Small intestine (tissue), 7 donors: ENCODE data around the gene TYRO3. TPM values are rescaled to one million over a fixed set of nuclear protein-coding genes. Genes with fewer than 3 reads are reported as not detected.
"Not testable (repeated sequence)": the region's sequence is repeated elsewhere in the genome, so short reads cannot be mapped to it uniquely, and the experiment has no call there.

Source experiments
- DNase-seq, 2 donors: peaks; one replicate each; pipeline versions ENCODE4 v3.0.0 to v3.0.0-alpha.2; 2013
- FAIRE-seq: peaks from 2 replicates; lab custom pipeline; 2012; peaks lifted over from hg19 to GRCh38; lab: Jason Lieb, UNC
- H3K27ac ChIP-seq, 3 donors: one replicate each; pipeline ENCODE4 v1.5.1; 2013; ENCODE audit warnings: low read length in 2 of 3, mild to moderate bottlenecking in 2 of 3, control low read depth in 1 of 3, inconsistent platforms in 1 of 3, low read depth in 1 of 3, moderate library complexity in 1 of 3
- H3K27me3 ChIP-seq, 3 donors: one replicate each; pipeline ENCODE4 v1.6.1; 2013; ENCODE audit warnings: low read length in 3 of 3, inconsistent platforms in 1 of 3; ENCODE audit not compliant: control insufficient read depth in 3 of 3, insufficient read depth in 3 of 3
- H3K36me3 ChIP-seq, 3 donors: one replicate each; pipeline ENCODE4 v1.6.1; 2013; ENCODE audit warnings: low read length in 3 of 3, inconsistent platforms in 1 of 3, low read depth in 1 of 3, mild to moderate bottlenecking in 1 of 3, moderate library complexity in 1 of 3; ENCODE audit not compliant: control insufficient read depth in 3 of 3, insufficient read depth in 2 of 3
- H3K4me1 ChIP-seq, 3 donors: one replicate each; pipeline ENCODE4 v1.6.1; 2013; ENCODE audit warnings: low read length in 2 of 3, inconsistent platforms in 1 of 3, low read depth in 1 of 3, mild to moderate bottlenecking in 1 of 3, moderate library complexity in 1 of 3; ENCODE audit not compliant: control insufficient read depth in 3 of 3, insufficient read depth in 2 of 3
- H3K4me3 ChIP-seq, 3 donors: one replicate each; pipeline ENCODE4 v1.5.1; 2013; ENCODE audit warnings: low read length in 3 of 3, control low read depth in 1 of 3, inconsistent platforms in 1 of 3, low read depth in 1 of 3, mild to moderate bottlenecking in 1 of 3, moderate library complexity in 1 of 3
- H3K9me3 ChIP-seq, 2 donors: one replicate each; pipeline ENCODE4 v1.6.1; 2013; ENCODE audit warnings: low read depth in 1 of 2, low read length in 1 of 2; ENCODE audit not compliant: control insufficient read depth in 2 of 2, insufficient read depth in 1 of 2
- WGBS, 3 donors: extraction: QIAGEN DNeasy Blood & Tissue Kit; methylation state at CpG; one replicate each; pipeline ENCODE4 v1.1.7; 2013; 5-methylcytosine and 5-hydroxymethylcytosine counted together
- polyA plus RNA-seq, 4 donors: library from polyadenylated mRNA; stranded (reverse) in 3 of 4; unstranded in 1 of 4; fragments of 200-250 nt in 3 of 4; fragments of 120-200 nt in 1 of 4; gene quantifications; one replicate each; pipeline versions ENCODE4 v1.2.1 to v1.2.3, GENCODE V29; 2013
- donor health status: healthy with polysubstance abuse.
- donor health status: control.
- donor health status: control.
- donor health status: Bipolar disorder and iron deficiency.
- donor health status: healthy.

Gene TYRO3
- polyA plus RNA-seq, 4 donors, result 2.7 to 57.9 (median 6.5) TPM

- not testable (repeated sequence) for FAIRE-seq, H3K36me3 ChIP-seq, H3K27ac ChIP-seq, H3K9me3 ChIP-seq, H3K27me3 ChIP-seq, H3K4me3 ChIP-seq
- 76 to 90% (median 79%) methylated on average over 8 of the region's 8 CpGs for WGBS, 3 donors
- peaks cover 0 to 21% (median 0%) of the 10 kb centered on the region in 3 donors for H3K4me1 ChIP-seq
- peak in 1 of 2 donors; percentile 39 for DNase-seq
Measured at GRCh38 chr15:41592718-41593117, 33.7 kb downstream of the TYRO3 start.

DNA sequence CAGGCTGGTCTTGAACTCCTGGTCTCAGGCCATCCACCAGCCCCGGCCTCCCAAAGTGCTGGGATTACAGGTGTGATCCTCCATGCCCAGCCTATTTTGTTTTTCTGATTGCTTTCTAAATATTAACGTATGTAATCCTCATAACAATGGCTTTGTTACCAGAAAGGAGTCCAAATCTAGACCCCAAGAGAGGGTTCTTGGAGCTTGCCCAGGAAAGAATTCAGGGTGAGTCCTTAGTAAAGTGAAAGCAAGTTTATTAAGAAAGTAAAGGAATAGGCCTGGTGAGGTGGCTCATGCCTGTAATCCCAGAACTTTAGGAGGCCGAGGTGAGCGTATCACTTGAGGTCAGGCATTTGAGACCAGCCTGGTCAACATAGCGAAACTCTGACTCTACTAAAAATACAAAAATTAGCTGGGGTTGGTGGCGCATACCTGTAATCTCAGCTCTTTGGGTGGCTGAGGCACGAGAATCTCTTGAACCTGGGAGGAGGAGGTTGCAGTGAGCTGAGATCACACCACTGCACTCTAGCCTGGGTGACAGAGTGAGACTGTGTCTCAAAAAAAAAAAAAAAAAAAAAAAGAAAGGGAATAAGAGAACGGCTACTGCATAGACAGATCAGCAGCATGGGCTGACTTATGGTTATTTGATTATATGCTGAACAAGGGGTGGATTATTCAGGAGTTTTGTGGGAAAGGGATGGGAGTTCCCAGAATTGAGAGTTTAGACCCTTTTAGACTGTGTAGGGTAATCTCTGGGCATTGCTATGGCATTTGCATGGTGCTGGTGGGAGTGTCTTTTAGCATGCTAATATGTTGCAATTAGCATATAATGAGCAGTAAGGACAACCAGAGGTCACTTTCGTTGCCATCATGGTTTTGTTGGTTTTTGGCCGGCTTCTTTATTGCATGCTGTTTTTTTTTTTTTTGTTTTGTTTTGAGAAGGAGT is 36.1 kb downstream of the TYRO3 start:
- Histone ChIP-seq H3K4me1 (peaks cover 0 to 14% (median 0%) of the 10 kb centered on the region in 3 donors), H3K36me3 (no peaks in the 10 kb centered on the region), H3K9me3 (no peaks in the 10 kb centered on the region), H3K27me3 (no peaks in the 10 kb centered on the region), H3K4me3 (no peak overlapping the region), H3K27ac (no peak overlapping the region)
- no peak for FAIRE-seq
- no peak for DNase-seq
- WGBS, 3 donors, result 82 to 90% (median 88%) methylated on average over 10 of the region's 10 CpGs

DNA sequence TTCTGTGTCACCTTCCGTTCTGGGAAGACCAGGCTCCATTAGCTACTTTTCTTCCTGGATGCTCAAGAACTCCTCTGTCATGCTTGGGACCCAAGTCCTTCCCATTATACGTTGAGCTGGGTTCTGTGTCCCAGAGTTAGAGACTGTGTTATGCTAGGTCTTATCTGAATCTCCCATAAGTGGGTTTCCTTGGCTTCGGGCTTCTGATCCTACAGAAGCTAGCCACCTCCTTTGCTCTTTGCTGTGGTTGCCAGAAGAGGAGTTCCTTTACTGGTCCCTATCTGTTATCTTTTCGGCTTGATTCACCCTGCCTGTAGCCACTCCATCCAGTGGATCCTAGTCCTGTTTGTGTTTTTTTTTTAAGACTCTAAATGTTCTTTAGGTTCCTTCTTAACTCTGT is 38.0 kb downstream of the TYRO3 start:
- 82 to 89% (median 83%) methylated on average over 4 of the region's 4 CpGs for WGBS, 3 donors
- no peak for FAIRE-seq
- Histone ChIP-seq H3K27ac (no peak overlapping the region), H3K36me3 (no peaks in the 10 kb centered on the region), H3K27me3 (no peaks in the 10 kb centered on the region), H3K9me3 (no peaks in the 10 kb centered on the region), H3K4me3 (no peak overlapping the region), H3K4me1 (no peaks in the 10 kb centered on the region)
- no peak for DNase-seq

GRCh38 chr15:41597787-41598186 is 38.8 kb downstream of the TYRO3 start:
- FAIRE-seq (no peak), DNase-seq (no peak)
- no peak overlapping the region for H3K4me3 ChIP-seq
- H3K27ac ChIP-seq, result no peak overlapping the region
- no peaks in the 10 kb centered on the region for H3K36me3 ChIP-seq
- H3K9me3 ChIP-seq, result no peaks in the 10 kb centered on the region
- no peaks in the 10 kb centered on the region for H3K4me1 ChIP-seq
- no peaks in the 10 kb centered on the region for H3K27me3 ChIP-seq
- WGBS, 3 donors, result 86 to 93% (median 90%) methylated on average over 5 of the region's 5 CpGs

DNA sequence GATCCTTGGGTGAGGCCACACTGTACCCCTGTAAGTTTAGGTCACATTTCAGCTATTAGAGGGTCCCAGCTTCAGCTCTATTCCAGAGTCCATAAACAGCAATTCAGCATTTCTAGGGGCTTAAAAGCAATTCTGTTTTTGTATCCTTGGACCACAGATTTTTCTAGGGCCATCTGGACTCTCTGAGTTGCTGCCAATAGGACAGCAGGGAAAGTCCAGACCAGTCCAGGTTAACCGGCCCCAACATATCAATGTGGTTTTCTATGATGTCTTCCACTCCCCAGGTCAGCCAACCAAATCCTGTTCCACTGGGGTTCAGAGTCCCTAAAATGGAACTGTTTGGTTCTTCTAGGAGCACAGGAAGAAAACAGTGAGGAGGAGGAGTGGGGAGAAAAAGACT is 40.0 kb downstream of the TYRO3 start:
- Histone ChIP-seq H3K4me3 (no peak overlapping the region), H3K27me3 (no peaks in the 10 kb centered on the region), H3K4me1 (no peaks in the 10 kb centered on the region), H3K27ac (no peak overlapping the region), H3K36me3 (no peaks in the 10 kb centered on the region), H3K9me3 (no peaks in the 10 kb centered on the region)
- FAIRE-seq, result no peak
- 67 to 88% (median 70%) methylated on average over 1 of the region's 1 CpG for WGBS, 3 donors
- no peak for DNase-seq

GRCh38 chr15:41603411-41603935 is 44.5 kb downstream of the TYRO3 start:
- FAIRE-seq (no peak), DNase-seq (no peak)
- Histone ChIP-seq H3K9me3 (no peaks in the 10 kb centered on the region), H3K4me3 (no peak overlapping the region), H3K4me1 (no peaks in the 10 kb centered on the region), H3K27ac (no peak overlapping the region), H3K27me3 (no peaks in the 10 kb centered on the region), H3K36me3 (no peaks in the 10 kb centered on the region)
- WGBS, 3 donors, result 73 to 74% (median 73%) methylated on average over 6 of the region's 6 CpGs

GRCh38 chr15:41603941-41604911 is 45.2 kb downstream of the TYRO3 start:
- no peaks in the 10 kb centered on the region for H3K4me1 ChIP-seq
- FAIRE-seq (no peak), DNase-seq (peak; percentile 54 to 67)
- WGBS, 3 donors, result 18 to 23% (median 18%) methylated on average over 13 of the region's 13 CpGs
- no peaks in the 10 kb centered on the region for H3K36me3 ChIP-seq
- no peak overlapping the region for H3K4me3 ChIP-seq
- H3K27me3 ChIP-seq, result no peaks in the 10 kb centered on the region
- H3K27ac ChIP-seq, result no peak overlapping the region
- H3K9me3 ChIP-seq, result no peaks in the 10 kb centered on the region

DNA sequence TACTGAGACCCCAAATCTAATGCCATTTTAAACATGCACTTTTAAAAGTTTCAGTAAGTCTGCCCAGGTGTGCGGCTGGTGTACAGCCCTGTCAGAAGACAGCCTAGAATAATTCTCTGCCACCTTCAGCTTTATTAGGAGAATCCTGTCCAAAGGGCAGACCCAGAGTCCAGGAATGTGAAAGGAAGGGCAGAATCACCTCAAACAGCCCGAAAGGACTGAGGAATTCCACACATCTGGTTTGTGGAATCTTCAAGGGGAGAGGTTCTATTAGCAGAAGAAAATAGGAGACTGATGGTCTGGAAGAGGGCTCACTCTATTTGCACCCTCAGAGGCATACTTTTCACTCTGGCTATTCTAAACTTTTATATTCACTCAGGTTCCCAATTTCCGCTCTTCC is 46.6 kb downstream of the TYRO3 start:
- Histone ChIP-seq H3K27ac (no peak overlapping the region), H3K27me3 (no peaks in the 10 kb centered on the region), H3K9me3 (no peaks in the 10 kb centered on the region), H3K4me1 (no peaks in the 10 kb centered on the region), H3K4me3 (no peak overlapping the region), H3K36me3 (no peaks in the 10 kb centered on the region)
- FAIRE-seq (no peak), DNase-seq (peak; percentile 12 to 43)
- WGBS, 3 donors, result 44 to 78% (median 59%) methylated on average over 3 of the region's 3 CpGs
